ENCODE measurements around the gene MRPS6.
A peak's percentile ranks its signal among the peaks of the same experiment; 100 is the strongest.

The MRPS6 gene

DNA sequence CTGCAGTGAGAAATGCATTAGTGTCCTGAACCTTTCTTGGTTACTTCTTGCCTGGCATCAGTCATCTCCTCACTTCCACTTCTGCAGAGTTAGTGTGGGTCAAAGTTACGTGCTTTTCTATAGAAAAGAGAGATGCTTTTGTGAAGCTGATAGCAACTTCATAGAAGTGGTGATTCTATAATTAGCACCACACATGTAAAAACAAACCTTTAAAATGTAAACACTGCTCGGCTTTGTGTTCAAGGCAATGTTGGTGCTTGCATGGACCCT, 57.3 kb downstream of the MRPS6 start:
- H3K4me3 Mint-ChIP-seq, result no peak overlapping the region
- DNase-seq (ENCODE audit: low spot score in 2 of 2), result no peak
- H3K36me3 Mint-ChIP-seq, result peaks cover 81% of the 10 kb centered on the region
- no peaks in the 10 kb centered on the region for H3K9me3 Mint-ChIP-seq
- ATAC-seq, result no peak
- H3K27ac Mint-ChIP-seq, result peak overlapping the region; percentile 92
- peaks cover 64% of the 10 kb centered on the region for H3K4me1 Mint-ChIP-seq

DNA sequence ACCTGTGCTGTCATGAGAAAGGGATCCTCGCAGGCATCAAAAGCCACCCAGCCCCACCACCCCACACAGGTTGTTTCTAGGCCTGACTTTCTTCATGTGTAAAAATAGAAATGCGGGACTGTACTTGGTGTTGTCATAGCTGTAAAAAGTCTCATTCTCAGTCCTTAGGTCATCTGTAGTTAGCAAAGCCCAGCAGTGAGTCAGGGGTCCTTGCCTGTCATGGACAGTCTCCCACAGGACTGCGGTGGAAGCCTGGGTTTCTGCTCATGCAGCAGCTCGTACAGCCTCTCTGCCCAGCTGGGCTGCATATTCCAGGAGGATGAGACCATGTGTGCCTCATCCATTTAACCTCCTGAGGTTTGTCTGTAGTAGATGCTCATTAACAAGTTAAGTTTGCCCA, 58.2 kb downstream of the MRPS6 start:
- DNase-seq (ENCODE audit: low spot score in 2 of 2) (peak in 1 of 2 donors; percentile 33), ATAC-seq (no peak)
- H3K4me1 Mint-ChIP-seq, result peaks cover 64% of the 10 kb centered on the region
- peaks cover 78% of the 10 kb centered on the region for H3K36me3 Mint-ChIP-seq
- H3K9me3 Mint-ChIP-seq, result no peaks in the 10 kb centered on the region
- peak overlapping the region; percentile 92 for H3K27ac Mint-ChIP-seq
- H3K4me3 Mint-ChIP-seq, result no peak overlapping the region

GRCh38 chr21:34132202-34132601, 58.8 kb downstream of the MRPS6 start:
- Mint-ChIP-seq H3K27ac (peak overlapping the region; percentile 92), H3K9me3 (no peaks in the 10 kb centered on the region), H3K36me3 (peaks cover 72% of the 10 kb centered on the region), H3K4me1 (peaks cover 64% of the 10 kb centered on the region), H3K4me3 (no peak overlapping the region)
- ATAC-seq (no peak), DNase-seq (ENCODE audit: low spot score in 2 of 2) (peak in 1 of 2 donors; percentile 39)

GRCh38 chr21:34132926-34133325, 59.5 kb downstream of the MRPS6 start:
- H3K4me3 Mint-ChIP-seq, result no peak overlapping the region
- ATAC-seq, result no peak

DNA sequence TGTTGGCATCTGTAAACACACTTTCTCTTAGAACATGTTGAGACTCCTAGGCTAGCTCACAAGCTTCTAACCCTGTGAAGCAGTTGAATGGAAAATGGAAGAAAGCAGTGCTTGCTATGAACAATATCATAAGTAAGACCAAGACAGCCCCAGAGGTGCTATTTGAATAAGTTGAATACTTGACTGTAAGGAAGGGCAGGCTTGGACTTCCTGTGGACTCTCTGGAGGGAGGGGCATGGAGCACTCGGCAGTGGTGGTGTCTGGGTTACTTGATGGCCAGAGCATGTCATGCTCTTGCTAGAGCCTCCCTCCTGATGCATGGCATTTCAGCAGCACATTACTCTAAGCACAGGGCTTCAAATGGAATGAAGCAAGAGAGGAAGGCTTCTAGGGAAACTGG, 60.0 kb downstream of the MRPS6 start:
- H3K4me1 Mint-ChIP-seq, result peaks cover 56% of the 10 kb centered on the region
- H3K4me3 Mint-ChIP-seq, result no peak overlapping the region
- ATAC-seq (peak; percentile 17), DNase-seq (ENCODE audit: low spot score in 2 of 2) (peak in 1 of 2 donors; percentile 43)
- peaks cover 68% of the 10 kb centered on the region for H3K36me3 Mint-ChIP-seq
- no peaks in the 10 kb centered on the region for H3K9me3 Mint-ChIP-seq
- peak overlapping the region; percentile 50 for H3K27ac Mint-ChIP-seq

More at GRCh38 chr21:34132926-34133325, 59.5 kb downstream of the MRPS6 start:
- peak overlapping the region; percentile 50 for H3K27ac Mint-ChIP-seq
- no peaks in the 10 kb centered on the region for H3K9me3 Mint-ChIP-seq
- DNase-seq (ENCODE audit: low spot score in 2 of 2), result no peak
- peaks cover 69% of the 10 kb centered on the region for H3K36me3 Mint-ChIP-seq
- H3K4me1 Mint-ChIP-seq, result peaks cover 61% of the 10 kb centered on the region

DNA sequence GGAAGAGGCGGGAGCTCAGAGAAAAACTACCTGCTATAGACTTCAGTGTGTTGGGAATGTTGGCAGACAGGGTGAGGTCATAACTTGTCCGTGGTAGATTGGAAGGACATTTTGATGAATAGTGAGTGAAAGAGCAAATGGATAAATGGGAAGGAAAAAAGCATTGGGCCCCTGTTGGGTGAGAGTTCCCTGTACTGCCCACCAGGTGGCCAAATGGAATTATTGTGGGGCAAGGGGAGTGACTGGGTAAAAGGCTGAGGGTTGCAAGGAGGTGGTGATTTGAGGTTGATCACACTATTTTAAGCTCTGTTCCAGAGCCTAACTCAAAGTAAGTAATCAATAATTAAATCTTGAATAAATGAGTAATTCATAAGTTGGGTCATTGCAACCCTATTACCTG, 60.4 kb downstream of the MRPS6 start:
- Mint-ChIP-seq H3K9me3 (no peaks in the 10 kb centered on the region), H3K27ac (peak overlapping the region; percentile 50), H3K36me3 (peaks cover 67% of the 10 kb centered on the region), H3K4me3 (no peak overlapping the region), H3K4me1 (peaks cover 52% of the 10 kb centered on the region)
- DNase-seq (ENCODE audit: low spot score in 2 of 2) (no peak), ATAC-seq (no peak)

DNA sequence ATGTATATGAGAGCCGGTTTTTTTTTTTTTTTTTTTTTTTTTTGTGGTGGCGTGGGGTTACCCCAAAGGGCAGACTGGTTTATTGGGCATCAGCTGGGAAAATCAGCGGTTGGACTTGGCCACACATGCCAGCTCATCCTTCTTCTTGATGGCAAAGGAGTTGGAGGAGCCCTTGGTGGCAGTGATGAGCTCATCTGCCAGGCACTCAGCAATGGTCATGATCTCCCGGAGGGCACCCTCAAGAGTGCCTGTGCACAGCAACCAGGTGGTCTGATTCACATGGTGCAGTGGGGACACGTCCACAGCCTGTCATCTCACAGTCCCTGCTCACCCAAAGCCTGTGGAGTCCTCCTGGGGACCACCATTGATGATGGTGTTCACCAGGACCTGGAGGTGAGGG, 62.0 kb downstream of the MRPS6 start:
- Mint-ChIP-seq H3K9me3 (no peaks in the 10 kb centered on the region), H3K36me3 (peaks cover 66% of the 10 kb centered on the region), H3K27ac (no peak overlapping the region), H3K4me1 (peaks cover 44% of the 10 kb centered on the region), H3K4me3 (no peak overlapping the region)
- ATAC-seq, result peak; percentile 36
- no peak for DNase-seq (ENCODE audit: low spot score in 2 of 2)

- DNase-seq (ENCODE audit: low spot score in 2 of 2), result peak in 1 of 2 donors; percentile 22
- no peak for ATAC-seq
- H3K4me3 Mint-ChIP-seq, result no peak overlapping the region
- peak overlapping the region; percentile 2 for H3K27ac Mint-ChIP-seq
- H3K9me3 Mint-ChIP-seq, result no peaks in the 10 kb centered on the region
- peaks cover 57% of the 10 kb centered on the region for H3K36me3 Mint-ChIP-seq
- H3K4me1 Mint-ChIP-seq, result peaks cover 22% of the 10 kb centered on the region
These were observed 68.0 kb downstream of the MRPS6 start for GRCh38 chr21:34141373-34141772.

DNA sequence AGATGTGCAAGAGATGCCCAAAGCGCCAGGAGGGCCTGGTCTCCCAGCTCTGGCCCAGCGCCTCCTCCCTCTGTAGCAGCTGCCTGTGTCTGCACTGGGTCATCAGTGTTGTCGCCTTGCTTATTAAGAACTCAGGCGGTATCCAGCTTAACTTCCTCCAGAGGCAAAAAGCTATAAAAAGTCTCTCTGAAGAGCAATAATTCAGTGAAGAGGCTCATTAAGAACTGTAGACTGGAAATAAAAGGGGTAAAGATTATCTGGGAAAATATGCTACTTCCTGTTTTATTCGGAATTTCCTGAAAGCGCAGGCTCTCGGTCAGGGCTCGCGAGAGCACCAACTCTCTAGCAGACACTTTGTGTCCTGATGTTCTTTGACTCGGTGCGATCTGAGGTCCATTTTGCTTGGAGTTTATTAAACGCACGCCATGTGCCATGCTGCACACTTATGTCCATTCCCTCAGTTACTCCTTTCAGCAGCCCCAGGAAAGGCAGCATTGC, 70.4 kb downstream of the MRPS6 start:
- Mint-ChIP-seq H3K36me3 (peaks cover 49% of the 10 kb centered on the region), H3K27ac (no peak overlapping the region), H3K9me3 (no peaks in the 10 kb centered on the region), H3K4me3 (no peak overlapping the region), H3K4me1 (peaks cover 22% of the 10 kb centered on the region)
- ATAC-seq (no peak), DNase-seq (ENCODE audit: low spot score in 2 of 2) (peak in 1 of 2 donors; percentile 7)

- peaks cover 49% of the 10 kb centered on the region for H3K36me3 Mint-ChIP-seq
- no peak overlapping the region for H3K4me3 Mint-ChIP-seq
- H3K9me3 Mint-ChIP-seq, result no peaks in the 10 kb centered on the region
- peaks cover 22% of the 10 kb centered on the region for H3K4me1 Mint-ChIP-seq
- ATAC-seq (no peak), DNase-seq (ENCODE audit: low spot score in 2 of 2) (no peak)
- no peak overlapping the region for H3K27ac Mint-ChIP-seq
These were observed 70.8 kb downstream of the MRPS6 start for GRCh38 chr21:34144224-34144623.

- Mint-ChIP-seq H3K27ac (peak overlapping the region; percentile 78), H3K9me3 (no peaks in the 10 kb centered on the region), H3K4me1 (peaks cover 16% of the 10 kb centered on the region), H3K36me3 (peaks cover 26% of the 10 kb centered on the region), H3K4me3 (no peak overlapping the region)
- DNase-seq (ENCODE audit: low spot score in 2 of 2) (no peak), ATAC-seq (no peak)
These were observed 74.5 kb downstream of the MRPS6 start for GRCh38 chr21:34147792-34148418.

- H3K4me3 Mint-ChIP-seq, result no peak overlapping the region
- ATAC-seq, result no peak
- H3K36me3 Mint-ChIP-seq, result peaks cover 20% of the 10 kb centered on the region
- H3K4me1 Mint-ChIP-seq, result peaks cover 21% of the 10 kb centered on the region
- no peak overlapping the region for H3K27ac Mint-ChIP-seq
- peaks cover 3% of the 10 kb centered on the region for H3K9me3 Mint-ChIP-seq
- no peak for DNase-seq (ENCODE audit: low spot score in 2 of 2)
These were observed 75.0 kb downstream of the MRPS6 start for GRCh38 chr21:34148419-34148804.

DNA sequence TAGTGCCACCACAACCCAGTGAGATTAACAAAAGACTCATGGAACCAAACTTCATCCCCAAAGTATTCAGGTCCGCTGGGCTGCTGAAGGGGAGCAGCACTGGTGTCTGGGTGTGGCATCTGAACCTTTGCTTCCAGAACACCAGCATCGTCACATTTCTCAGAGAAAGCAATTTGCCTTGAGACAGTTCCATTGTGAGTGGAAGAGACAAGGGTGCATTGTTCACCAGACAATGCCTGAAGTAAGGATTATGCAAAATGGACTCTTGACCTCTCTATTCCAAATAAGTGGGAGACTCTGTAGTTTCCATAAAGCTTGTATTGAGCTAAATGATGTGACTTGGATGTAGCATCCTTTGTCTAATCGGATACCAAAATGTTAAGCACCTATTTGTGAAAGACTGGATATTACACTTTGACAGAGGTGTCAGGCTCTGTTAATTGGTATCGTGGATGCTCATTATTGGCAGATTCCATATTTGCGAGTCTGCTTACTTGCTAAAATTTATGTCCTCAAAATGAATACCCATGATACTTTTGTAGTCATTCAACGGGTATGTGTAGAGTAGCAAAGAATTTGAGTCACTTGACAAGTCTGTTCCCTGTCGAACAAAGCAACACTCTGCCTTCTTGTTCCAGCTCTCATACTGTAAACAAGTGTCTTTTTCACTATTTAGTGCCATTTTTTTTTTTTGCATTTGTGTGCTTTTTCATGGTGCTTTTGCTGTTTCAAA, 75.6 kb downstream of the MRPS6 start:
- peak in 1 of 2 donors; percentile 7 for DNase-seq (ENCODE audit: low spot score in 2 of 2)
- Mint-ChIP-seq H3K9me3 (peaks cover 3% of the 10 kb centered on the region), H3K4me3 (no peak overlapping the region), H3K36me3 (peaks cover 15% of the 10 kb centered on the region), H3K27ac (no peak overlapping the region), H3K4me1 (peaks cover 22% of the 10 kb centered on the region)
- no peak for ATAC-seq

- peaks cover 14% of the 10 kb centered on the region for H3K4me1 Mint-ChIP-seq
- peak overlapping the region; percentile 56 for H3K27ac Mint-ChIP-seq
- ATAC-seq (peak; percentile 50), DNase-seq (ENCODE audit: low spot score in 2 of 2) (no peak)
- H3K4me3 Mint-ChIP-seq, result no peak overlapping the region
- H3K36me3 Mint-ChIP-seq, result peaks cover 8% of the 10 kb centered on the region
- H3K9me3 Mint-ChIP-seq, result peaks cover 3% of the 10 kb centered on the region
These were observed 79.1 kb downstream of the MRPS6 start for GRCh38 chr21:34152500-34152899.

GRCh38 chr21:34154878-34155277, 81.5 kb downstream of the MRPS6 start:
- Mint-ChIP-seq H3K4me1 (peaks cover 20% of the 10 kb centered on the region), H3K9me3 (peaks cover 7% of the 10 kb centered on the region), H3K36me3 (peaks cover 8% of the 10 kb centered on the region), H3K4me3 (no peak overlapping the region), H3K27ac (peak overlapping the region; percentile 33)
- ATAC-seq (peak; percentile 77), DNase-seq (ENCODE audit: low spot score in 2 of 2) (no peak)

DNA sequence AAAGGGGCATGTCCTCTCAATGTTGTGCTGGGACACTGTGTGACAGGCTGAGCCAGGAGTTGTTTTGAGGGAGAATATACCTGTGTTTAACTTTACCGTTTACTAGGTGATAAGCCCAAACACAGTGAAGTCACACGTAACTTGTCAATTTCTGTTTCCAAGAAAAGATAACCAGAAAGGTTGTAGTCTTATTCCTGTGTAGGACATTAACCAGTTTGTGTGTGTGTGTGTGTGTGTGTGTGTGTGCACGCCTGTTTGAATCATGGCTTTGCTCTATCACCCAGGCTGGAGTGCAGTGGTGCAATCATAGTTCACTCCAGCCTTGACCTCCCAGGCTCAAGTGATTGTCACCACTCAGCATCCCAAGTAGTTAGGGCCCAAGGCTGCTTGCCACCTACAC, 83.6 kb downstream of the MRPS6 start:
- Mint-ChIP-seq H3K36me3 (peaks cover 8% of the 10 kb centered on the region), H3K9me3 (peaks cover 9% of the 10 kb centered on the region), H3K27ac (peak overlapping the region; percentile 37), H3K4me3 (no peak overlapping the region), H3K4me1 (peaks cover 20% of the 10 kb centered on the region)
- no peak for DNase-seq (ENCODE audit: low spot score in 2 of 2)
- ATAC-seq, result peak; percentile 43
